HEK293 (cell line): ENCODE results near the gene PLIN5.

Experiments
- GLI4 ChIP-seq: fragments of 450-650 bp; formaldehyde crosslinking; IDR thresholded peaks from 2 replicates; pipeline ENCODE4 v1.5.1; 2016; ENCODE audit warnings: missing biosample characterization, missing genetic modification characterization
- IKZF3 ChIP-seq: fragments of 450-650 bp; IDR thresholded peaks from 2 replicates; pipeline ENCODE4 v1.5.0; 2018; ENCODE audit warnings: missing biosample characterization, mild to moderate bottlenecking, missing genetic modification characterization, moderate library complexity
- MEIS1 ChIP-seq: sonication (generic); formaldehyde crosslinking; IDR thresholded peaks from 2 replicates; pipeline ENCODE4 v1.8.1; 2022; ENCODE audit warnings: missing genetic modification reagents, mild to moderate bottlenecking, borderline replicate concordance
- OVOL3 ChIP-seq: fragments of 450-650 bp; formaldehyde crosslinking; IDR thresholded peaks from 2 replicates; pipeline ENCODE4 v1.5.1; 2016; ENCODE audit warnings: missing biosample characterization, missing genetic modification characterization
- RBAK ChIP-seq: fragments of 450-650 bp; formaldehyde crosslinking; IDR thresholded peaks from 2 replicates; pipeline ENCODE4 v1.5.1; 2016; ENCODE audit warnings: missing biosample characterization, missing genetic modification characterization
- ZBTB7A ChIP-seq: fragments of 450-650 bp; formaldehyde crosslinking; IDR thresholded peaks from 2 replicates; pipeline ENCODE4 v1.5.1; 2016; ENCODE audit warnings: low read depth, missing biosample characterization, missing genetic modification characterization
- ZBTB8A ChIP-seq: fragments of 450-650 bp; formaldehyde crosslinking; IDR thresholded peaks from 2 replicates; pipeline ENCODE4 v1.5.1; 2016; ENCODE audit warnings: missing biosample characterization, missing genetic modification characterization
- ZNF133 ChIP-seq: fragments of 450-650 bp; formaldehyde crosslinking; IDR thresholded peaks from 2 replicates; pipeline ENCODE4 v1.5.1; 2016; ENCODE audit warnings: missing biosample characterization, missing genetic modification characterization
- ZNF221 ChIP-seq: fragments of 450-650 bp; formaldehyde crosslinking; IDR thresholded peaks from 2 replicates; pipeline ENCODE4 v1.5.1; 2017; ENCODE audit warnings: missing biosample characterization, missing genetic modification characterization, borderline replicate concordance
- ZNF335 ChIP-seq: fragments of 450-650 bp; formaldehyde crosslinking; conservative IDR thresholded peaks from 2 replicates; pipeline ENCODE4 v1.5.1; 2016; ENCODE audit warnings: missing biosample characterization, missing genetic modification characterization
- ZNF416 ChIP-seq: fragments of 450-650 bp; formaldehyde crosslinking; IDR thresholded peaks from 2 replicates; pipeline ENCODE4 v1.5.1; 2016; ENCODE audit warnings: missing biosample characterization, missing genetic modification characterization
- ZNF473 ChIP-seq: fragments of 450-650 bp; formaldehyde crosslinking; IDR thresholded peaks from 2 replicates; pipeline ENCODE4 v1.5.1; 2017; ENCODE audit warnings: missing biosample characterization, missing genetic modification characterization
- ZNF510 ChIP-seq: fragments of 450-650 bp; formaldehyde crosslinking; IDR thresholded peaks from 2 replicates; pipeline ENCODE4 v1.5.1; 2018; ENCODE audit warnings: mild to moderate bottlenecking, missing genetic modification characterization, missing biosample characterization; ENCODE audit not compliant: insufficient replicate concordance
- ZNF623 ChIP-seq: fragments of 450-650 bp; formaldehyde crosslinking; IDR thresholded peaks from 2 replicates; pipeline ENCODE4 v1.5.1; 2016; ENCODE audit warnings: missing biosample characterization, missing genetic modification characterization
- TF ChIP-seq, protein P1 (sequence below): fragments of 450-650 bp; formaldehyde crosslinking; IDR thresholded peaks from 2 replicates; pipeline ENCODE4 v1.5.1; 2016; ENCODE audit warnings: missing biosample characterization, missing genetic modification characterization
- TF ChIP-seq, protein P2 (sequence below): fragments of 450-650 bp; formaldehyde crosslinking; IDR thresholded peaks from 2 replicates; pipeline ENCODE4 v1.5.1; 2016; ENCODE audit warnings: missing biosample characterization, missing genetic modification characterization
- TF ChIP-seq, protein P3 (sequence below): fragments of 450-650 bp; formaldehyde crosslinking; IDR thresholded peaks from 2 replicates; pipeline ENCODE4 v1.5.1; 2016; ENCODE audit warnings: missing biosample characterization, missing genetic modification characterization
- TF ChIP-seq, protein P4 (sequence below): fragments of 450-650 bp; formaldehyde crosslinking; IDR thresholded peaks from 2 replicates; pipeline ENCODE4 v1.5.1; 2016; ENCODE audit warnings: missing biosample characterization, missing genetic modification characterization
- TF ChIP-seq, protein P5 (sequence below): fragments of 450-650 bp; formaldehyde crosslinking; IDR thresholded peaks from 2 replicates; pipeline ENCODE4 v1.5.1; 2016; ENCODE audit warnings: missing biosample characterization, missing genetic modification characterization
- TF ChIP-seq, protein P6 (sequence below): fragments of 450-650 bp; formaldehyde crosslinking; IDR thresholded peaks from 2 replicates; pipeline ENCODE4 v1.5.1; 2017; ENCODE audit warnings: missing biosample characterization, mild to moderate bottlenecking, missing genetic modification characterization, moderate library complexity

PLIN5 gene

DNA sequence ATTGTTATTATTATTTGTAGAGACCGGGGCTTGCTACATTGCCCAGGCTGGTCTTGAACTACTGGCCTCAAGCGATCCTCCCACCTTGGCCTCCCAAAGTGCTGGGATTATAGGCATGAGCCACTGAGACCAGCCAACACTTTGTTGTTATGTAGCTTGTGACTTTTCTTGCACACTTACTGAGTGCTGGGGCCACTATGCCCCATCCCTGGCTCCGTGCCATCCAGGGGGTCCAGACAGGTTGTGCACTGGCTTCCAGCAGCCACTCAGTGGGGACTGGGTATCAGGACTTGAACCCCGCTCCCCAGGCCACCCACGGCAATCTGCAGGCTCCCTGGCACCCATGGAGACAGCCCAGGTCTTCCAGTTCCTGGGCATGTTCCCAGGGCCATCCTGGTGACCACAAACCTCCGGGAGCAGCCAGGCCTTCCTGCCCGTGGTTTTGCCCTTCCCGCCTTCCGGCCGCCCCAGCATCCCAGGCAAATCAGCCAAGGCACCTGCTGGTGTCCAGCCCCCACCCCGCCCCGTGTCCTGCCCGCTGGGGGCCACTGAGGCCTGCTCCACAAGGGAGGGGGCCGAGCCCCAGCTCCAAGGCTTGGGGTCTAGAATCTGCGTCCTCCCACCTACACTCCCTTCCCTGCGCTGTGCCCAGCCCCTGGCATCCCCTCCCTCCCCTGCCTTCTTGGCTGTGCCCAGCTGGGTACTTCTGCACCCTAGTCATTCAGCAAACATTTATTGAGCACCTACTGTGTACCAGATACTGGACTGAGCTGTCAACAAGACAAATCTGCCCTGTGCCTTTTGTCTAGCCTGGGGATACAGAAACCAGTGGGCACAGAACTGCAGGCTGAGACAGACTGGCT, 48.2 kb upstream of the PLIN5 start (continued):
- TF ChIP-seq GLI4 (tag by site-specific recombination): no peak
- TF ChIP-seq, protein P1, sequence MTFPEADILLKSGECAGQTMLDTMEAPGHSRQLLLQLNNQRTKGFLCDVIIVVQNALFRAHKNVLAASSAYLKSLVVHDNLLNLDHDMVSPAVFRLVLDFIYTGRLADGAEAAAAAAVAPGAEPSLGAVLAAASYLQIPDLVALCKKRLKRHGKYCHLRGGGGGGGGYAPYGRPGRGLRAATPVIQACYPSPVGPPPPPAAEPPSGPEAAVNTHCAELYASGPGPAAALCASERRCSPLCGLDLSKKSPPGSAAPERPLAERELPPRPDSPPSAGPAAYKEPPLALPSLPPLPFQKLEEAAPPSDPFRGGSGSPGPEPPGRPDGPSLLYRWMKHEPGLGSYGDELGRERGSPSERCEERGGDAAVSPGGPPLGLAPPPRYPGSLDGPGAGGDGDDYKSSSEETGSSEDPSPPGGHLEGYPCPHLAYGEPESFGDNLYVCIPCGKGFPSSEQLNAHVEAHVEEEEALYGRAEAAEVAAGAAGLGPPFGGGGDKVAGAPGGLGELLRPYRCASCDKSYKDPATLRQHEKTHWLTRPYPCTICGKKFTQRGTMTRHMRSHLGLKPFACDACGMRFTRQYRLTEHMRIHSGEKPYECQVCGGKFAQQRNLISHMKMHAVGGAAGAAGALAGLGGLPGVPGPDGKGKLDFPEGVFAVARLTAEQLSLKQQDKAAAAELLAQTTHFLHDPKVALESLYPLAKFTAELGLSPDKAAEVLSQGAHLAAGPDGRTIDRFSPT (tag by site-specific recombination): peak; percentile 42; the same call in 1 of the 2 replicates
- no peak for TF ChIP-seq ZNF473 (tag by site-specific recombination)
- no peak for TF ChIP-seq ZBTB7A
- TF ChIP-seq, protein P2, sequence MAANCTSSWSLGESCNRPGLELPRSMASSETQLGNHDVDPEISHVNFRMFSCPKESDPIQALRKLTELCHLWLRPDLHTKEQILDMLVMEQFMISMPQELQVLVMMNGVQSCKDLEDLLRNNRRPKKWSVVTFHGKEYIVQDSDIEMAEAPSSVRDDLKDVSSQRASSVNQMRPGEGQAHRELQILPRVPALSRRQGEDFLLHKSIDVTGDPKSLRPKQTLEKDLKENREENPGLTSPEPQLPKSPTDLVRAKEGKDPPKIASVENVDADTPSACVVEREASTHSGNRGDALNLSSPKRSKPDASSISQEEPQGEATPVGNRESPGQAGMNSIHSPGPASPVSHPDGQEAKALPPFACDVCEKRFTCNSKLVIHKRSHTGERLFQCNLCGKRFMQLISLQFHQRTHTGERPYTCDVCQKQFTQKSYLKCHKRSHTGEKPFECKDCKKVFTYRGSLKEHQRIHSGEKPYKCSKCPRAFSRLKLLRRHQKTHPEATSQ (tag by site-specific recombination): no peak
- TF ChIP-seq ZNF221: no peak
- TF ChIP-seq OVOL3 (tag by site-specific recombination): no peak
- TF ChIP-seq ZNF335 (tag by site-specific recombination): peak; percentile 69
- TF ChIP-seq, protein P3, sequence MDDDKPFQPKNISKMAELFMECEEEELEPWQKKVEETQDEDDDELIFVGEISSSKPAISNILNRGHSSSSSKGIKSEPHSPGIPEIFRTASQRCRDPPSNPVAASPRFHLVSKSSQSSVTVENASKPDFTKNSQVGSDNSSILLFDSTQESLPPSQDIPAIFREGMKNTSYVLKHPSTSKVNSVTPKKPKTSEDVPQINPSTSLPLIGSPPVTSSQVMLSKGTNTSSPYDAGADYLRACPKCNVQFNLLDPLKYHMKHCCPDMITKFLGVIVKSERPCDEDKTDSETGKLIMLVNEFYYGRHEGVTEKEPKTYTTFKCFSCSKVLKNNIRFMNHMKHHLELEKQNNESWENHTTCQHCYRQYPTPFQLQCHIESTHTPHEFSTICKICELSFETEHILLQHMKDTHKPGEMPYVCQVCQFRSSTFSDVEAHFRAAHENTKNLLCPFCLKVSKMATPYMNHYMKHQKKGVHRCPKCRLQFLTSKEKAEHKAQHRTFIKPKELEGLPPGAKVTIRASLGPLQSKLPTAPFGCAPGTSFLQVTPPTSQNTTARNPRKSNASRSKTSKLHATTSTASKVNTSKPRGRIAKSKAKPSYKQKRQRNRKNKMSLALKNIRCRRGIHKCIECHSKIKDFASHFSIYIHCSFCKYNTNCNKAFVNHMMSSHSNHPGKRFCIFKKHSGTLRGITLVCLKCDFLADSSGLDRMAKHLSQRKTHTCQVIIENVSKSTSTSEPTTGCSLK (tag by site-specific recombination): no peak
- TF ChIP-seq ZNF133 (tag by site-specific recombination): no peak
- TF ChIP-seq, protein P4, sequence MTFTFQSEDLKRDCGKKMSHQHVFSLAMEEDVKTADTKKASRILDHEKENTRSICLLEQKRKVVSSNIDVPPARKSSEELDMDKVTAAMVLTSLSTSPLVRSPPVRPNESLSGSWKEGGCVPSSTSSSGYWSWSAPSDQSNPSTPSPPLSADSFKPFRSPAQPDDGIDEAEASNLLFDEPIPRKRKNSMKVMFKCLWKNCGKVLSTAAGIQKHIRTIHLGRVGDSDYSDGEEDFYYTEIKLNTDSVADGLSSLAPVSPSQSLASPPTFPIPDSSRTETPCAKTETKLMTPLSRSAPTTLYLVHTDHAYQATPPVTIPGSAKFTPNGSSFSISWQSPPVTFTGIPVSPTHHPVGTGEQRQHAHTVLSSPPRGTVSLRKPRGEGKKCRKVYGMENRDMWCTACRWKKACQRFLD (tag by site-specific recombination): no peak
- TF ChIP-seq MEIS1 (CRISPR knock-in tag): no peak
- no peak for TF ChIP-seq RBAK
- TF ChIP-seq ZNF416 (tag by site-specific recombination): no peak
- TF ChIP-seq ZBTB8A (tag by site-specific recombination): no peak
- peak; percentile 63 for TF ChIP-seq IKZF3
- TF ChIP-seq, protein P5, sequence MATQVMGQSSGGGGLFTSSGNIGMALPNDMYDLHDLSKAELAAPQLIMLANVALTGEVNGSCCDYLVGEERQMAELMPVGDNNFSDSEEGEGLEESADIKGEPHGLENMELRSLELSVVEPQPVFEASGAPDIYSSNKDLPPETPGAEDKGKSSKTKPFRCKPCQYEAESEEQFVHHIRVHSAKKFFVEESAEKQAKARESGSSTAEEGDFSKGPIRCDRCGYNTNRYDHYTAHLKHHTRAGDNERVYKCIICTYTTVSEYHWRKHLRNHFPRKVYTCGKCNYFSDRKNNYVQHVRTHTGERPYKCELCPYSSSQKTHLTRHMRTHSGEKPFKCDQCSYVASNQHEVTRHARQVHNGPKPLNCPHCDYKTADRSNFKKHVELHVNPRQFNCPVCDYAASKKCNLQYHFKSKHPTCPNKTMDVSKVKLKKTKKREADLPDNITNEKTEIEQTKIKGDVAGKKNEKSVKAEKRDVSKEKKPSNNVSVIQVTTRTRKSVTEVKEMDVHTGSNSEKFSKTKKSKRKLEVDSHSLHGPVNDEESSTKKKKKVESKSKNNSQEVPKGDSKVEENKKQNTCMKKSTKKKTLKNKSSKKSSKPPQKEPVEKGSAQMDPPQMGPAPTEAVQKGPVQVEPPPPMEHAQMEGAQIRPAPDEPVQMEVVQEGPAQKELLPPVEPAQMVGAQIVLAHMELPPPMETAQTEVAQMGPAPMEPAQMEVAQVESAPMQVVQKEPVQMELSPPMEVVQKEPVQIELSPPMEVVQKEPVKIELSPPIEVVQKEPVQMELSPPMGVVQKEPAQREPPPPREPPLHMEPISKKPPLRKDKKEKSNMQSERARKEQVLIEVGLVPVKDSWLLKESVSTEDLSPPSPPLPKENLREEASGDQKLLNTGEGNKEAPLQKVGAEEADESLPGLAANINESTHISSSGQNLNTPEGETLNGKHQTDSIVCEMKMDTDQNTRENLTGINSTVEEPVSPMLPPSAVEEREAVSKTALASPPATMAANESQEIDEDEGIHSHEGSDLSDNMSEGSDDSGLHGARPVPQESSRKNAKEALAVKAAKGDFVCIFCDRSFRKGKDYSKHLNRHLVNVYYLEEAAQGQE (tag by site-specific recombination): no peak
- TF ChIP-seq ZNF623 (tag by site-specific recombination): no peak
- TF ChIP-seq, protein P6, sequence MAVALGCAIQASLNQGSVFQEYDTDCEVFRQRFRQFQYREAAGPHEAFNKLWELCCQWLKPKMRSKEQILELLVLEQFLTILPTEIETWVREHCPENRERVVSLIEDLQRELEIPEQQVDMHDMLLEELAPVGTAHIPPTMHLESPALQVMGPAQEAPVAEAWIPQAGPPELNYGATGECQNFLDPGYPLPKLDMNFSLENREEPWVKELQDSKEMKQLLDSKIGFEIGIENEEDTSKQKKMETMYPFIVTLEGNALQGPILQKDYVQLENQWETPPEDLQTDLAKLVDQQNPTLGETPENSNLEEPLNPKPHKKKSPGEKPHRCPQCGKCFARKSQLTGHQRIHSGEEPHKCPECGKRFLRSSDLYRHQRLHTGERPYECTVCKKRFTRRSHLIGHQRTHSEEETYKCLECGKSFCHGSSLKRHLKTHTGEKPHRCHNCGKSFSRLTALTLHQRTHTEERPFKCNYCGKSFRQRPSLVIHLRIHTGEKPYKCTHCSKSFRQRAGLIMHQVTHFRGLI (tag by site-specific recombination): no peak
- no peak for TF ChIP-seq ZNF510 (tag by site-specific recombination)
